SHP77 (cell line): ENCODE data around the gene ZNF891.

Experiments used
- DNase-seq, 2 experiments: peaks; one replicate each; lab custom pipeline; 2025; lab: John Stamatoyannopoulos, UW

ZNF891 gene

GRCh38 chr12:133061954-133062353 is 68.1 kb downstream of the ZNF891 start:
- no peak for DNase-seq

GRCh38 chr12:133058203-133059113 is 71.6 kb downstream of the ZNF891 start:
- no peak for DNase-seq

GRCh38 chr12:133057446-133057845 is 72.6 kb downstream of the ZNF891 start:
- no peak for DNase-seq
